B cell (primary cell): ENCODE results near the gene AGR2. TPM values are rescaled to one million over a fixed set of nuclear protein-coding genes. Genes with fewer than 3 reads are reported as not detected.
"Not testable (repeated sequence)": the region's sequence is repeated elsewhere in the genome, so short reads cannot be mapped to it uniquely, and the experiment has no call there.

ENCODE experiments used
- ATAC-seq: fragments of 200-7000 bp; cut with Tn5 transposase; one replicate; pipeline ENCODE4 v1.10.0; 2021; ENCODE audit warnings: low read depth, mild to moderate bottlenecking, moderate number of reproducible peaks, moderate library complexity
- CTCF ChIA-PET: fragments of 350-600 bp; sonication (Branson Sonifier 250); formaldehyde crosslinking; loops from one replicate; lab custom pipeline; 2021; ENCODE audit warnings: antibody characterized with exemption, inconsistent platforms; lab: Charles Lee
- POLR2A ChIA-PET: fragments of 350-600 bp; sonication (Branson Sonifier 250); formaldehyde crosslinking; loops from one replicate; lab custom pipeline; 2021; ENCODE audit warnings: antibody characterized with exemption; lab: Charles Lee
- DNase-seq: peaks from one replicate; pipeline ENCODE4 v3.0.0; 2013
- H2AFZ ChIP-seq: 2 replicates; pipeline ENCODE4 v1.6.1; 2012; ENCODE audit warnings: mild to moderate bottlenecking, low read depth, low read length; ENCODE audit not compliant: insufficient read depth, poor library complexity, severe bottlenecking
- H3K27ac ChIP-seq, 2 donors: 1 replicate in 1 of 2; 2 replicates in 1 of 2; pipeline ENCODE4 v1.5.1; 2012 to 2013; ENCODE audit warnings: low read length in 2 of 2, mild to moderate bottlenecking in 2 of 2, moderate library complexity in 1 of 2
- H3K27me3 ChIP-seq, 4 experiments: fragments of 200-600 bp in 1 of 4; sonication (generic) in 1 of 4; replicated peaks in 1 of 4; 1 replicate in 2 of 4; 2 replicates in 2 of 4; pipeline versions ENCODE4 v1.6.1 to v1.7.0; 2013 to 2016; ENCODE audit warnings: low read length in 3 of 4, mild to moderate bottlenecking in 2 of 4, mixed read lengths in 1 of 4, moderate library complexity in 1 of 4; ENCODE audit not compliant: insufficient read depth in 4 of 4, control insufficient read depth in 3 of 4; ENCODE audit errors: control extremely low read depth in 1 of 4
- H3K36me3 ChIP-seq, 2 experiments: replicated peaks in 1 of 2; 1 replicate in 1 of 2; 2 replicates in 1 of 2; pipeline versions ENCODE4 v1.6.1 to v1.7.1; 2013; ENCODE audit warnings: low read length in 1 of 2; ENCODE audit not compliant: insufficient read depth in 2 of 2, control insufficient read depth in 1 of 2; ENCODE audit errors: control extremely low read depth in 1 of 2, extremely low read depth in 1 of 2
- H3K4me1 ChIP-seq, 2 donors: fragments of 200-600 bp in 1 of 2; sonication (generic) in 1 of 2; 1 replicate in 1 of 2; 2 replicates in 1 of 2; pipeline versions ENCODE4 v1.5.1 to v1.6.1; 2013 to 2017; ENCODE audit warnings: low read length in 2 of 2; ENCODE audit not compliant: control insufficient read depth in 2 of 2, insufficient read depth in 2 of 2
- H3K4me2 ChIP-seq: replicated peaks from 2 replicates; pipeline ENCODE3; 2012; ENCODE audit warnings: mild to moderate bottlenecking, low read depth, low read length; ENCODE audit not compliant: poor library complexity, severe bottlenecking
- H3K4me3 ChIP-seq, 5 experiments: fragments of 200-600 bp in 1 of 5; sonication (generic) in 1 of 5; 1 replicate in 3 of 5; 2 replicates in 2 of 5; pipeline versions ENCODE4 v1.5.1 to v1.7.0; 2011 to 2016; ENCODE audit warnings: low read length in 4 of 5, mild to moderate bottlenecking in 4 of 5, low read depth in 2 of 5, control low read depth in 1 of 5, moderate library complexity in 1 of 5; ENCODE audit not compliant: insufficient read depth in 1 of 5; ENCODE audit errors: control extremely low read depth in 1 of 5, extremely low read depth in 1 of 5
- H3K79me2 ChIP-seq: fragments of 200-600 bp; sonication (generic); one replicate; pipeline ENCODE4 v1.6.0; 2016; ENCODE audit warnings: low read length; ENCODE audit not compliant: control insufficient read depth, insufficient read depth
- H3K9ac ChIP-seq: fragments of 200-600 bp; sonication (generic); 2 replicates; pipeline ENCODE4 v1.6.1; 2017; ENCODE audit warnings: mild to moderate bottlenecking, low read length, moderate library complexity
- H3K9me3 ChIP-seq, 3 donors: one replicate each; pipeline versions ENCODE4 v1.6.1 to v1.7.1; 2013; ENCODE audit warnings: low read length in 2 of 3; ENCODE audit not compliant: control insufficient read depth in 2 of 3, insufficient read depth in 1 of 3; ENCODE audit errors: control extremely low read depth in 1 of 3
- H4K20me1 ChIP-seq: 2 replicates; pipeline ENCODE4 v1.6.0; 2012; ENCODE audit warnings: mild to moderate bottlenecking, low read length; ENCODE audit not compliant: insufficient read depth, control insufficient read depth, poor library complexity, severe bottlenecking
- H3K27ac Mint-ChIP-seq: one replicate; pipeline ENCODE4 v1.8.0; 2021; ENCODE audit warnings: mixed read lengths
- H3K27me3 Mint-ChIP-seq: one replicate; pipeline ENCODE4 v1.8.0; 2021; ENCODE audit warnings: mixed read lengths
- H3K4me1 Mint-ChIP-seq: one replicate; pipeline ENCODE4 v1.8.0; 2021; ENCODE audit warnings: mixed read lengths
- H3K4me3 Mint-ChIP-seq: one replicate; pipeline ENCODE4 v1.8.0; 2021; ENCODE audit warnings: mixed read lengths
- H3K9me3 Mint-ChIP-seq: one replicate; pipeline ENCODE4 v1.8.0; 2022; ENCODE audit warnings: mixed read lengths; ENCODE audit not compliant: insufficient read depth
- CTCF ChIP-seq: fragments of 200-600 bp; IDR thresholded peaks from one replicate; pipeline ENCODE4 v1.8.0; 2022; ENCODE audit warnings: antibody characterized with exemption, mild to moderate bottlenecking
- EZH2 ChIP-seq: IDR thresholded peaks from 2 replicates; pipeline ENCODE4 v1.6.1; 2012; ENCODE audit warnings: borderline replicate concordance, low read depth, mild to moderate bottlenecking, moderate library complexity, low read length; ENCODE audit not compliant: insufficient read depth, poor library complexity, severe bottlenecking
- WGBS: methylation state at CpG from one replicate; pipeline ENCODE4 v1.1.5; 2013; ENCODE audit warnings: missing lambda C conversion rate; ENCODE audit not compliant: insufficient coverage; 5-methylcytosine and 5-hydroxymethylcytosine counted together
- intact Hi-C: fragments of 100-400 bp; cut with micrococcal nuclease; formaldehyde crosslinking; loops from one replicate; pipeline ENCODE4 v1.10.0; 2022
- polyA plus RNA-seq: library from polyadenylated mRNA; depleted of rRNA; stranded (reverse); fragments of >200 nt; gene quantifications from 2 replicates; pipeline ENCODE4 v1.2.3, GENCODE V29; 2012
- total RNA-seq, 2 donors: library from RNA; stranded (reverse); fragments of 120-200 nt in 1 of 2; gene quantifications; 1 replicate in 1 of 2; 2 replicates in 1 of 2; pipeline versions ENCODE4 v1.2.3 to v1.2.4, GENCODE V29; 2013 to 2022

The AGR2 gene
- total and polyA plus RNA-seq, 2 donors (not counting 1 experiment from before 2014, with no cell fraction given), result not detected

GRCh38 chr7:16773326-16773725, 31.5 kb downstream of the AGR2 start:
- Histone ChIP-seq H3K4me2 (no peak overlapping the region), H3K79me2 (peaks cover 92% of the 10 kb centered on the region), H2AFZ (no peak overlapping the region), H3K9me3 (no peaks in the 10 kb centered on the region), H3K27me3 (no peaks in the 10 kb centered on the region), H3K4me1 (peaks cover 18 to 39% of the 10 kb centered on the region in 2 donors), H3K9ac (no peak overlapping the region), H3K4me3 (no peak overlapping the region), H3K36me3 (peaks cover 2 to 23% of the 10 kb centered on the region in 2 experiments), H3K27ac (peak overlapping the region in 1 of 2 donors; percentile 21), H4K20me1 (peaks cover 81% of the 10 kb centered on the region)
- DNase-seq, result no peak
- peaks cover 50% of the 10 kb centered on the region for H3K4me1 Mint-ChIP-seq
- H3K27me3 Mint-ChIP-seq, result no peaks in the 10 kb centered on the region
- ChIA-PET CTCF (no interaction called here), POLR2A (no interaction called here)
- no peak overlapping the region for H3K27ac Mint-ChIP-seq
- intact Hi-C loops, result loop anchor here (5.0 kb wide), 1 partner anchor 496 kb away; no protein-coding TSS in a partner anchor
- no peak for TF ChIP-seq CTCF
- WGBS, result no CpG with 5 or more reads among the region's 2 CpGs
- no peaks in the 10 kb centered on the region for H3K9me3 Mint-ChIP-seq
- no peak for ATAC-seq
- H3K4me3 Mint-ChIP-seq, result no peak overlapping the region

DNA sequence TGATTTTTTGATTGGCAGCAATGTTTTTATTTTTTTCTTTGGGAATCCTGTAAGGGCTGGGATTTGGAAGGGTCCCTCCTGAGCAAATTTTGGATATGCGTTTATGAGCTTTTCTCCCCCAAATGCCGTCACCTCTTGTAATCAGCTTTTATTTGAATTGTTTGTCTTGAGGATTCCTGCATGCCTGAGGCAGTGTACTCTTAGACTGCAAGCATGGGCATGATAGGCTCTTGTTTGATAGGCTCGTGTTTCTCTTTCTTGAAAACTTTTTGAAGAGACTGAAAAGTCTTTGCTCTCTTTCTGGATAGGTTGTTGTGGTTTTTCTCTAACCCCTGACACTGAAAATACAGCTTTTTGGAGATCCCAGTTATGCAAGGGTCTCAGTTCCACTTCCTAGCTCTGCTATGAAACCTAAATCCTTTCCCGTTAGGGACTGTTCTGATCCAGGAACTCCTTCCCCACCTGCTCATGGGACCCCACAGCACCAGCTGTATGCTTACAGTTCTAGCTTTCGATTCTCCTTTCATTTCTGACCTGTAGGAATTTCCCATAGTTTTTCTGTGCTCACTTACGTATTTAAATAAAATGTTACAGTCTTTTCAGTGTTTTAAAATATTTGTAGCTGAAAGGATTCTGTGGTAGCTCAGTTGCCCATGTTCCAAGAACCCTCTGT, 34.0 kb downstream of the AGR2 start:
- Mint-ChIP-seq H3K4me3 (peak overlapping the region; percentile 40), H3K9me3 (no peaks in the 10 kb centered on the region), H3K27me3 (no peaks in the 10 kb centered on the region), H3K4me1 (peaks cover 61% of the 10 kb centered on the region), H3K27ac (peak overlapping the region; percentile 44)
- CTCF ChIA-PET, result interaction anchor here (0.8 to 1.1 kb wide), 3 partner anchors 27 to 147 kb away, joined by 3 to 5 read pairs (median 3); no protein-coding TSS in a partner anchor
- DNase-seq, result no peak
- Histone ChIP-seq H3K36me3 (peaks cover 0 to 13% of the 10 kb centered on the region in 2 experiments), H3K4me2 (peak overlapping the region; percentile 12), H4K20me1 (peaks cover 79% of the 10 kb centered on the region), H3K9me3 (no peaks in the 10 kb centered on the region), H2AFZ (no peak overlapping the region), H3K79me2 (peaks cover 99% of the 10 kb centered on the region), H3K4me3 (no peak overlapping the region), H3K4me1 (peaks cover 23 to 45% of the 10 kb centered on the region in 2 donors), H3K27ac (peak overlapping the region in 1 of 2 donors; percentile 55), H3K27me3 (no peaks in the 10 kb centered on the region), H3K9ac (no peak overlapping the region)
- 17% methylated on average over 1 of the region's 6 CpGs for WGBS
- TF ChIP-seq CTCF (no peak), EZH2 (no peak)
- POLR2A ChIA-PET, result no interaction called here
- no peak for ATAC-seq
- intact Hi-C loops, result loop anchor here (5.0 kb wide), 1 partner anchor 493 kb away; no protein-coding TSS in a partner anchor

DNA sequence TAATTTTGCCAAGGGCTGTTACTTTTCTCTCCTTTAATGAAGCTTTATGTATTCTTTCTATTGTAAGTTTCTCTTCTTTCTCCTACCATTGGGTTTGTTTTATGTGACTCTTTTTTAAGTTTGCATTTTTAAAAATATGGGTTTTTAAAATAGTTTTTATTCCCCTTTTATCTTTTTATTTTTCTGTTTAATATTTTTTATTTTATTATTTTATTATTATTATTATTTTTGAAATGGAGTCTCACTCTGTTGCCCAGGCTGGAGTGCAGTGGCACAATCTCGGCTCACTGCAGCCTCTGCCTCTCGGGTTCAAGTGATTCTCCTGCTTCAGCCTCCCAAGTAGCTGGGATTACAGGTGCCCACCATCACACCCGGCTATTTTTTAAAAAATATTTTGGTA, 34.8 kb downstream of the AGR2 start:
- H3K9me3 Mint-ChIP-seq, POLR2A ChIA-PET, H3K27me3 ChIP-seq, H3K4me3 ChIP-seq, H3K27ac ChIP-seq, DNase-seq, H3K9ac ChIP-seq, H3K9me3 ChIP-seq, H3K4me2 ChIP-seq, H3K27ac Mint-ChIP-seq, H3K27me3 Mint-ChIP-seq, H2AFZ ChIP-seq, ATAC-seq, H3K4me3 Mint-ChIP-seq: not testable (repeated sequence)
- peaks cover 99% of the 10 kb centered on the region for H3K79me2 ChIP-seq
- WGBS, result 100% methylated on average over 1 of the region's 3 CpGs
- peaks cover 23 to 46% of the 10 kb centered on the region in 2 donors for H3K4me1 ChIP-seq
- peaks cover 62% of the 10 kb centered on the region for H3K4me1 Mint-ChIP-seq
- H4K20me1 ChIP-seq, result peaks cover 76% of the 10 kb centered on the region
- CTCF ChIA-PET, result interaction anchor here (1.1 kb wide), 2 partner anchors 31 to 148 kb away, joined by 3 to 5 read pairs; no protein-coding TSS in a partner anchor
- intact Hi-C loops, result loop anchor here (5.0 kb wide), 1 partner anchor 493 kb away; no protein-coding TSS in a partner anchor
- peaks cover 0 to 13% of the 10 kb centered on the region in 2 experiments for H3K36me3 ChIP-seq
